Tibial artery (tissue), 4 donors: Measurements from ENCODE around the gene TMEM144.

Source experiments
- DNase-seq, 2 donors: peaks; one replicate each; pipeline ENCODE4 v3.0.0-alpha.2; 2019
- H3K27ac ChIP-seq, 2 donors: fragments of 200-600 bp; sonication (generic) in 1 of 2; 1 replicate in 1 of 2; 2 replicates in 1 of 2; pipeline ENCODE4 v1.5.1; 2018 to 2019; ENCODE audit warnings: mild to moderate bottlenecking in 1 of 2
- H3K27me3 ChIP-seq, 2 donors: fragments of 200-600 bp; sonication (generic) in 1 of 2; one replicate each; pipeline versions ENCODE4 v1.5.1 to v1.6.0; 2016 to 2019
- H3K36me3 ChIP-seq, 3 donors: fragments of 200-600 bp; sonication (generic) in 2 of 3; one replicate each; pipeline ENCODE4 v1.5.1; 2016 to 2019; ENCODE audit warnings: mild to moderate bottlenecking in 2 of 3
- H3K4me1 ChIP-seq, 4 donors: fragments of 200-600 bp; sonication (generic) in 2 of 4; 1 replicate in 3 of 4; 2 replicates in 1 of 4; pipeline ENCODE4 v1.5.1; 2016 to 2019
- H3K4me3 ChIP-seq, 2 donors: fragments of 200-600 bp; sonication (generic) in 1 of 2; 1 replicate in 1 of 2; 2 replicates in 1 of 2; pipeline ENCODE4 v1.5.1; 2018 to 2019; ENCODE audit warnings: mild to moderate bottlenecking in 2 of 2
- H3K9me3 ChIP-seq, 3 donors: fragments of 200-600 bp; sonication (generic) in 1 of 3; one replicate each; pipeline ENCODE4 v1.5.1; 2016 to 2019
- CTCF ChIP-seq, 2 experiments: fragments of 200-600 bp in 1 of 2; fragments of 450-650 bp in 1 of 2; IDR thresholded peaks; one replicate each; pipeline ENCODE4 v1.5.1; 2017 to 2019; ENCODE audit warnings: antibody characterized with exemption in 2 of 2, mild to moderate bottlenecking in 1 of 2, moderate library complexity in 1 of 2
- intact Hi-C: fragments of 100-400 bp; cut with DNase I; formaldehyde crosslinking; loops from one replicate; pipeline ENCODE4 v1.15.0; 2023; ENCODE audit warnings: low total_unique reads

Gene TMEM144

GRCh38 chr4:158302076-158302866 lies 92.0 kb downstream of the TMEM144 start:
- no peak for DNase-seq
- Histone ChIP-seq H3K36me3 (no peaks in the 10 kb centered on the region), H3K4me1 (peaks cover 0 to 8% (median 5%) of the 10 kb centered on the region in 4 donors), H3K27me3 (no peaks in the 10 kb centered on the region), H3K27ac (no peak overlapping the region), H3K9me3 (no peaks in the 10 kb centered on the region), H3K4me3 (no peak overlapping the region)
- intact Hi-C loops = no loop called here
- TF ChIP-seq CTCF (IDR thresholded peaks at IDR 0.05) = no peak

- peaks cover 0 to 8% (median 5%) of the 10 kb centered on the region in 4 donors for H3K4me1 ChIP-seq
- TF ChIP-seq CTCF (IDR thresholded peaks at IDR 0.05) = no peak
- H3K36me3 ChIP-seq = no peaks in the 10 kb centered on the region
- intact Hi-C loops = no loop called here
- H3K9me3 ChIP-seq = no peaks in the 10 kb centered on the region
- DNase-seq = no peak
- no peak overlapping the region for H3K4me3 ChIP-seq
- no peaks in the 10 kb centered on the region for H3K27me3 ChIP-seq
- H3K27ac ChIP-seq = no peak overlapping the region
Measured at GRCh38 chr4:158304694-158305093, 94.4 kb downstream of the TMEM144 start.
